Aorta (tissue), 5 donors: ENCODE data around the gene KIAA1958. TPM values are rescaled to one million over a fixed set of nuclear protein-coding genes. Genes with fewer than 3 reads are reported as not detected.
"Not testable (repeated sequence)": the region's sequence is repeated elsewhere in the genome, so short reads cannot be mapped to it uniquely, and the experiment has no call there.

Experiments used
- ATAC-seq: fragments of 200-7000 bp; cut with Tn5 transposase; one replicate; pipeline ENCODE4 v1.9.1; 2022; ENCODE audit warnings: moderate library complexity; ENCODE audit not compliant: low FRiP score
- DNase-seq, 2 donors: peaks; one replicate each; pipeline ENCODE4 v3.0.0-alpha.2; 2020
- H3K27ac ChIP-seq, 2 donors: one replicate each; pipeline ENCODE4 v1.5.1; 2013; ENCODE audit warnings: low read length in 2 of 2, mild to moderate bottlenecking in 2 of 2, moderate library complexity in 2 of 2, control low read depth in 1 of 2, inconsistent platforms in 1 of 2, low read depth in 1 of 2
- H3K27me3 ChIP-seq, 2 donors: one replicate each; pipeline ENCODE4 v1.6.1; 2013; ENCODE audit warnings: control low read depth in 1 of 2, low read length in 1 of 2, mild to moderate bottlenecking in 1 of 2, moderate library complexity in 1 of 2; ENCODE audit not compliant: insufficient read depth in 2 of 2, control insufficient read depth in 1 of 2
- H3K36me3 ChIP-seq, 2 donors: one replicate each; pipeline ENCODE4 v1.6.1; 2013; ENCODE audit warnings: control low read depth in 1 of 2, low read length in 1 of 2, mild to moderate bottlenecking in 1 of 2; ENCODE audit not compliant: insufficient read depth in 2 of 2, control insufficient read depth in 1 of 2
- H3K4me1 ChIP-seq, 2 donors: one replicate each; pipeline ENCODE4 v1.6.1; 2013; ENCODE audit warnings: low read length in 2 of 2, control low read depth in 1 of 2, mild to moderate bottlenecking in 1 of 2, moderate library complexity in 1 of 2; ENCODE audit not compliant: insufficient read depth in 2 of 2, control insufficient read depth in 1 of 2
- H3K4me3 ChIP-seq, 2 donors: one replicate each; pipeline ENCODE4 v1.5.1; 2013; ENCODE audit warnings: low read length in 2 of 2, control low read depth in 1 of 2, mild to moderate bottlenecking in 1 of 2
- H3K9me3 ChIP-seq: one replicate; pipeline ENCODE4 v1.6.1; 2013; ENCODE audit warnings: mild to moderate bottlenecking, low read length; ENCODE audit not compliant: control insufficient read depth
- WGBS, 2 donors: extraction: QIAGEN DNeasy Blood & Tissue Kit; methylation state at CpG; one replicate each; pipeline ENCODE4 v1.1.7; 2013; 5-methylcytosine and 5-hydroxymethylcytosine counted together
- intact Hi-C, 2 donors: fragments of 100-400 bp; cut with DNase I; formaldehyde crosslinking; loops; one replicate each; pipeline versions ENCODE4 v1.14.2 to v1.15.0; 2022
- polyA plus RNA-seq, 2 donors: library from polyadenylated mRNA; stranded (reverse); fragments of 200-250 nt; gene quantifications; one replicate each; pipeline ENCODE4 v1.2.3, GENCODE V29; 2013
- total RNA-seq, 2 donors: library from RNA; stranded (reverse); fragmentation: NEBNext Ultra II Directional; extraction: Animal tissue kit (Norgen Biotek cat#: 25700); gene quantifications; one replicate each; pipeline ENCODE4 v1.2.1, GENCODE V29; 2021
- donor health status: healthy with polysubstance abuse.
- donor health status: Bipolar disorder and iron deficiency.
- donor health status: DM: no; HTN: no; CAD: no.
- donor health status: DM: no; HTN: no; CAD: no.
- donor health status: DM: yes; HTN: yes; CAD: no.

The KIAA1958 gene
- total and polyA plus RNA-seq, 4 donors: 1.0 to 7.9 (median 3.9) TPM

GRCh38 chr9:112581469-112582176 is 95.0 kb downstream of the KIAA1958 start:
- 90 to 98% methylated on average over 7 of the region's 7 CpGs for WGBS, 2 donors
- Histone ChIP-seq H3K4me3 (no peak overlapping the region), H3K27ac (no peak overlapping the region), H3K4me1 (no peaks in the 10 kb centered on the region), H3K36me3 (peaks cover 0 to 1% of the 10 kb centered on the region in 2 donors), H3K27me3 (no peaks in the 10 kb centered on the region), H3K9me3 (peaks cover 2% of the 10 kb centered on the region)
- ATAC-seq (no peak), DNase-seq (no peak)
- intact Hi-C loops: no loop called here

DNA sequence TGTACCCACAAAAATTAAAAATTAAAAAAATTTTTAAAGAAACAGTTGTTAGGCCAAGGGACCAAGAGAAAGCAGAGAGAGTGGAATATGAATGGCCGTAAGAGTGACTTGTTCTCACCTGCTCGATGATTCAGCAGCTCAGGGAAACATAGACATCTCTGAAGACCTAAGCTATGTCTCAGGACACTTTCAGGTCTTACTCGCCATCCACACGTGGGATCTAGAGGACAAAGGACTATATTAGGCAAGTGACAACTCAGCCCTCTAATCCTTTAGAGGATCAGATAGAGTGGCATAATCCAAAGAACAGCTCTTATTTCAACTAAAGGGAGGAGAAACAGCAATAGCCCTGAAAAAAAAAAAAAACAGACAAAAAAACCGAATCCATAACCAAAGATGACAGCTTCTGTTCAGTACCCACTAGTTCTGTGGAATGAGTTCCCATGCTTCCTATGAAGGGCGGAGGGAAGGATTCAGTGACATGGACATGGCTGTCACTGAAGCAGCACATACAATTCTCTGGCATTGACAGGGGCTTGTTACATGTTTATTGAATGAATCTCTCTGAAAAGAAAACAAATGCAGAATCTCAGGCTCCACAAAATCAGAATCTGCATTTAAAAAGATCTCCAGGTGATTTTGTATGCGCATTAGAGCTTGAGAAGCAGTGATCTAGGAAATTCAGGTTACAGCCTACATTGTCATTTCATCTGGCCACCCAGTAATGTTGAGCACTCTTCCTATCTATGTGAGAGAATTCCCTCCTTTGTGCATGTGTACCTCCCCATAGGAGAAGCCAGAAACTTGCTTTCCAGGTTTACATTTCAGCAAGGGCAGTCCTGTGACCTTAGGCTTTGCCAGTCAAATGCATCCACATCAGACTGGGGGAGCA is 96.0 kb downstream of the KIAA1958 start:
- DNase-seq (no peak), ATAC-seq (no peak)
- H3K27ac ChIP-seq: no peak overlapping the region
- no peak overlapping the region for H3K4me3 ChIP-seq
- intact Hi-C loops: no loop called here
- 85 to 87% methylated on average over 7 of the region's 7 CpGs for WGBS, 2 donors
- H3K27me3 ChIP-seq: no peaks in the 10 kb centered on the region
- H3K4me1 ChIP-seq: no peaks in the 10 kb centered on the region
- peaks cover 0 to 1% of the 10 kb centered on the region in 2 donors for H3K36me3 ChIP-seq
- peaks cover 2% of the 10 kb centered on the region for H3K9me3 ChIP-seq

DNA sequence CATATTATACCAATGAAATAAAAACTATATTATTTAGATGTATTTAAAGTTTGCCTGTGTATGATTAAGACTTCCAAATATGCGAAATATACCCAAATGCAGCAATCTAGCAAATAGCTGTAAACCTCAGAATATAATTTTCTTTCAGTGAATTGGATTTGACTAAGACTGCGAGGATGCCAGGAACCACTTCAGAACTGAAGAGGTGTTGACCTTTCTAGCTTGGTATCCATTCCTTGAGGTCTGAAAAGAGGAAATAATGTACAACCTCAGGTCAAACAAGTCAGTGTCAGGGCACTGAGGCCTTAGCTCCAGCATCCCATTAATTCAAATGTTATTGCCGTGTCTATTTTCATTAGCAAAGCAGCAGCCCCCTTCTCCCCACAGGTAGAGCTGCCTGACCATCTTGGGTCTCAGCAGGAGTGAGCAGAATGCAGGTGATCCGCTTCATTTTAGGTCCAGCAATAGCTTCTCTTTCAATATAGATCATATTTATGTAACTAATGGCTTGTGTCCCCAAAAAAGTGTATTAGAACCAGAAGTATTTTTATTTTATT is 100.0 kb downstream of the KIAA1958 start:
- ATAC-seq: no peak
- WGBS, 2 donors: 96 to 97% methylated on average over 4 of the region's 4 CpGs
- no peak overlapping the region for H3K4me3 ChIP-seq
- no peak overlapping the region for H3K27ac ChIP-seq
- intact Hi-C loops: no loop called here
- DNase-seq: no peak
- peaks cover 1% of the 10 kb centered on the region for H3K9me3 ChIP-seq
- no peaks in the 10 kb centered on the region for H3K27me3 ChIP-seq
- peaks cover 0 to 1% of the 10 kb centered on the region in 2 donors for H3K36me3 ChIP-seq
- no peaks in the 10 kb centered on the region for H3K4me1 ChIP-seq

DNA sequence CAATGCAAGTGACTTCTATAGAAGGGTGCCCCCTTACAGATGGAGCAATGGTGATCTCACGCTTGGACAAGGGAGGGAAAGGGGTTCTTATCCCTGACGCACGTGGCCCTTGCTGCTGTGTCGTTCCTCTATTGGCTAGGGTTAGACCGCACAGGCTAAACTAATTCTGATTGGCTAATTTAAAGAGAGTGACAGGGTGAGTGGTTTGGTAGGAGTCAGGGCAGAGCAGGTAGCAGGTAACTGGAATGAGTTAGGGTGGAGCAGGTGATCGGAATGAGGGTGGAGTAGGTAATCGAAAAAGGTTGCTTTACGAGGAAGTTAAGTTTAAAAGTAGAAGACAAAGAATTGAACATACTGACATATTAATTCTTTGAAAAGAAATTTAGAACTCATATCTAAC is 105.2 kb downstream of the KIAA1958 start:
- WGBS, 2 donors: 95 to 97% methylated on average over 8 of the region's 8 CpGs
- H3K4me3 ChIP-seq, H3K27me3 ChIP-seq, H3K36me3 ChIP-seq, DNase-seq, H3K9me3 ChIP-seq, ATAC-seq, H3K4me1 ChIP-seq, H3K27ac ChIP-seq, intact Hi-C loops: not testable (repeated sequence)

DNA sequence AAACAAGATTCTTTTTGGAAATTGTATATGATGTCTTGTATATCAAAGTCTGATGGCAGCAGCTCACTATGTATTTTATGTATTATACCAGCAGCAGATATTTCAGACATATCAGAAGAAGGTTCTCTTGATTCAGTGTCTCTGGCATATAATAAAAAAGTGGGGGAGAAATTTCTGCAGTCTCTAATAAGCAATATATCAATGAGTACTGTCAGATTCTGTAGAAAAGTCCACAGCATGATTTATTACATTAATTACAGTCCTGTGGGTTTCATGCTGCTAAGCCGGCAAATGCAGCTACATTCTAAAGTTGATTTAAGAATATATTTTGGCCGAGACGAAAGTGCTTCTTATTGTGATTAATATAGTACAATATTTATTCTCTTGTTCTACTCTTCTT is 113.1 kb downstream of the KIAA1958 start:
- H3K36me3 ChIP-seq: no peaks in the 10 kb centered on the region
- H3K27ac ChIP-seq: no peak overlapping the region
- peaks cover 0 to 4% of the 10 kb centered on the region in 2 donors for H3K4me1 ChIP-seq
- no peak overlapping the region for H3K4me3 ChIP-seq
- DNase-seq (no peak), ATAC-seq (no peak)
- no peaks in the 10 kb centered on the region for H3K27me3 ChIP-seq
- WGBS, 2 donors: 43 to 64% methylated on average over 3 of the region's 3 CpGs
- no peaks in the 10 kb centered on the region for H3K9me3 ChIP-seq
- intact Hi-C loops: no loop called here

DNA sequence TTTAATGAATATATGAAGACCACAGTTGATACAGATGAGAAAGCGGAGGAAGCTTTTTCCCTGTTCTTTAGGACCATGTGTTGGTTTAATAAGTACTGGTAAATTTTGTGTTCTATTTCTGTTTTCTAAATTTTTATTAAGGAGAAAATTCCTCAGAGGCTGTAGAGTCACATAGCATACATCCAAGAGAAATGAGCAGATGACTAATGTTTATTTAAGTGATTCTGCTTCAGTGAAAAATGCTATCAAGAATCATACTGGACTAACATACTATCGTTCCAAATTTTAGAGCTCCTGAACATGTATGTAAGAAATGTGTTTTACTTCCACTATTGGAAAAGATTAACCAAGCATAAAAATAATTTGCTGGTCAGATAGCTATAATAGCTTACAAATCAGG is 115.0 kb downstream of the KIAA1958 start:
- Histone ChIP-seq H3K27ac (no peak overlapping the region), H3K4me1 (peaks cover 0 to 4% of the 10 kb centered on the region in 2 donors), H3K4me3 (no peak overlapping the region), H3K36me3 (no peaks in the 10 kb centered on the region), H3K27me3 (no peaks in the 10 kb centered on the region), H3K9me3 (no peaks in the 10 kb centered on the region)
- 39 to 43% methylated on average over 2 of the region's 2 CpGs for WGBS, 2 donors
- intact Hi-C loops: no loop called here
- DNase-seq (no peak), ATAC-seq (no peak)

GRCh38 chr9:112604790-112605189 is 118.2 kb downstream of the KIAA1958 start:
- WGBS, 2 donors: 99 to 100% methylated on average over 2 of the region's 2 CpGs
- intact Hi-C loops: no loop called here
- Histone ChIP-seq H3K4me1 (peaks cover 0 to 4% of the 10 kb centered on the region in 2 donors), H3K4me3 (no peak overlapping the region), H3K9me3 (no peaks in the 10 kb centered on the region), H3K27ac (no peak overlapping the region), H3K27me3 (no peaks in the 10 kb centered on the region), H3K36me3 (no peaks in the 10 kb centered on the region)
- ATAC-seq: no peak
- no peak for DNase-seq

- no peak overlapping the region for H3K27ac ChIP-seq
- H3K4me3 ChIP-seq: no peak overlapping the region
- no peaks in the 10 kb centered on the region for H3K27me3 ChIP-seq
- H3K4me1 ChIP-seq: peaks cover 0 to 2% of the 10 kb centered on the region in 2 donors
- ATAC-seq (no peak), DNase-seq (no peak)
- WGBS, 2 donors: 65 to 86% methylated on average over 1 of the region's 1 CpG
- intact Hi-C loops: no loop called here
- no peaks in the 10 kb centered on the region for H3K36me3 ChIP-seq
- no peaks in the 10 kb centered on the region for H3K9me3 ChIP-seq
Observed at GRCh38 chr9:112605518-112605917, 118.9 kb downstream of the KIAA1958 start.
